Suprapubic skin (tissue), 3 donors: ENCODE measurements around the gene SLC22A1.

Source experiments
- POLR2AphosphoS5 ChIP-seq, 3 donors: sonication (generic); formaldehyde crosslinking; IDR thresholded peaks; one replicate each; pipeline ENCODE4 v1.6.1; 2017; ENCODE audit warnings: antibody characterized with exemption in 3 of 3
- TF ChIP-seq, protein P1 (sequence below), 2 donors: fragments of 200-600 bp in 1 of 2; fragments of 450-650 bp in 1 of 2; sonication (generic) in 1 of 2; IDR thresholded peaks; one replicate each; pipeline ENCODE4 v1.5.1; 2016 to 2019; ENCODE audit warnings: antibody characterized with exemption in 2 of 2, mild to moderate bottlenecking in 1 of 2, moderate library complexity in 1 of 2

GRCh38 chr6:160101277-160102205, 20.1 kb upstream of the SLC22A1 start:
- TF ChIP-seq, protein P1, sequence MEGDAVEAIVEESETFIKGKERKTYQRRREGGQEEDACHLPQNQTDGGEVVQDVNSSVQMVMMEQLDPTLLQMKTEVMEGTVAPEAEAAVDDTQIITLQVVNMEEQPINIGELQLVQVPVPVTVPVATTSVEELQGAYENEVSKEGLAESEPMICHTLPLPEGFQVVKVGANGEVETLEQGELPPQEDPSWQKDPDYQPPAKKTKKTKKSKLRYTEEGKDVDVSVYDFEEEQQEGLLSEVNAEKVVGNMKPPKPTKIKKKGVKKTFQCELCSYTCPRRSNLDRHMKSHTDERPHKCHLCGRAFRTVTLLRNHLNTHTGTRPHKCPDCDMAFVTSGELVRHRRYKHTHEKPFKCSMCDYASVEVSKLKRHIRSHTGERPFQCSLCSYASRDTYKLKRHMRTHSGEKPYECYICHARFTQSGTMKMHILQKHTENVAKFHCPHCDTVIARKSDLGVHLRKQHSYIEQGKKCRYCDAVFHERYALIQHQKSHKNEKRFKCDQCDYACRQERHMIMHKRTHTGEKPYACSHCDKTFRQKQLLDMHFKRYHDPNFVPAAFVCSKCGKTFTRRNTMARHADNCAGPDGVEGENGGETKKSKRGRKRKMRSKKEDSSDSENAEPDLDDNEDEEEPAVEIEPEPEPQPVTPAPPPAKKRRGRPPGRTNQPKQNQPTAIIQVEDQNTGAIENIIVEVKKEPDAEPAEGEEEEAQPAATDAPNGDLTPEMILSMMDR (IDR thresholded peaks at IDR 0.05), result no peak
- TF ChIP-seq POLR2AphosphoS5 (IDR thresholded peaks at IDR 0.05), result no peak
